ENCODE data around the gene SPTBN1. TPM values are rescaled to one million over a fixed set of nuclear protein-coding genes. Genes with fewer than 3 reads are reported as not detected.
"Not testable (repeated sequence)": the region's sequence is repeated elsewhere in the genome, so short reads cannot be mapped to it uniquely, and the experiment has no call there.

Gene SPTBN1
- total and polyA plus RNA-seq, 2 donors (not counting 3 experiments of a cell fraction or from before 2014, with no cell fraction given) = 63.3 to 320 TPM

DNA sequence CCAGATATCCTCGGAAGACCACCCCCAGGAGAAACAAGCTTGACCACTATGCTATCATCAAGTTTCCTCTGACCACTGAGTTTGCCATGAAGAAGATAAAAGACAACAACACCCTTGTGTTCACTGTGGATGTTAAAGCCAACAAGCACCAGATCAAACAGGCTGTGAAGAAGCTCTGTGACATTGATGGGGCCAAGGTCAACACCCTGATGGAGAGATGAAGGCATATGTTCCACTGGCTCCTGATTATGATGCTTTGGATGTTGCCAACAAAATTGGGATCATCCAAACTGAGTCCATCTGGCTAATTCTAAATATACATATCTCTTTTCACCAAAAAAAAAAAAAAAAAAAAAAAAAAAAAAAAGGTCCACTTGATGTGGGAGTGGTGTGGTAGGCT is 73.4 kb downstream of the SPTBN1 start:
- H3K79me2 ChIP-seq (ENCODE audit: control insufficient read depth, insufficient read depth, low read length); DNase-seq (ENCODE audit: low read depth, low spot score); H3K4me2 ChIP-seq (ENCODE audit: insufficient read depth, low read length); H3K4me3 ChIP-seq (replicated peaks in 1 of 3; ENCODE audit: insufficient read depth in 1 of 3, low read depth in 1 of 3, low read length in 3 of 3); H3K9me1 ChIP-seq (replicated peaks; ENCODE audit: control insufficient read depth, extremely low read depth, insufficient read depth, low read length); dilution Hi-C loops (cut with MboI; ENCODE audit: extremely low pct_ligation_motif_present, low sequenced_read_pairs); H2AFZ ChIP-seq (ENCODE audit: low read depth, low read length); POLR2A ChIA-PET; BruUV-seq (replicated peaks); H4K20me1 ChIP-seq (replicated peaks; ENCODE audit: control insufficient read depth, extremely low read depth, insufficient read depth, low read length); H3K9ac ChIP-seq (replicated peaks; ENCODE audit: extremely low read depth, insufficient read depth, low read length); H3K9me3 ChIP-seq (replicated peaks; ENCODE audit: control insufficient read depth, insufficient read depth, low read length); H3K27me3 ChIP-seq (ENCODE audit: control insufficient read depth in 2 of 2, insufficient read depth in 2 of 2, low read length in 2 of 2); intact Hi-C loops (cut with micrococcal nuclease); H3K27ac ChIP-seq (ENCODE audit: insufficient read depth, low read depth, low read length): not testable (repeated sequence)
- H3K4me1 ChIP-seq (ENCODE audit: control insufficient read depth, extremely low read depth, insufficient read depth, low read length) = peaks cover 24% of the 10 kb centered on the region
- CTCF ChIA-PET = interaction anchor here (1.0 kb wide), 1 partner anchor 29 kb away, joined by 3 read pairs; no protein-coding TSS in a partner anchor
- peaks cover 12 to 16% of the 10 kb centered on the region in 2 experiments for H3K36me3 ChIP-seq (ENCODE audit: control insufficient read depth in 2 of 2, extremely low read depth in 1 of 2, insufficient read depth in 2 of 2, low read length in 2 of 2)
- peak; percentile 8 for FAIRE-seq

DNA sequence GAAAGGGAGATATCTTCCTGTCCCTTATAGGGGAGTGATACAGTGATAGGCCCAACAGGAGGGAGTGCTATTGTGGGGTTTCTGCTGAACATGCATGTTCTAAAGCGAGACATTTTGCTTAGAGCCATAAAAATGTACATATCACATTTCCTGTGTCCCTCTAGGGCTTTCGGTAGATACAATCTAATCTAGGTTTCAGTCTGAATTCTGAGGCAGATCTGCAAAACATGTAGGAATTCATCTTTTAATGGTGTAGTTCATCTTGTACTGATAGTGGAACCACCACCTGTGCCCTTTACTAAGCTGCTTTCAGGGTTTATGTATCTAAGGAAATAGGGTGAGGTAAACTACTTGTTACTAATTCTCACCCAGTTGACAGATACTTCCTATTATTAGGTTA is 73.8 kb downstream of the SPTBN1 start:
- peaks cover 2% of the 10 kb centered on the region for H3K79me2 ChIP-seq (ENCODE audit: control insufficient read depth, insufficient read depth, low read length)
- no peak overlapping the region for H3K4me3 ChIP-seq (replicated peaks in 1 of 3; ENCODE audit: insufficient read depth in 1 of 3, low read depth in 1 of 3, low read length in 3 of 3)
- no peak overlapping the region for H3K4me2 ChIP-seq (ENCODE audit: insufficient read depth, low read length)
- ChIA-PET CTCF (interaction anchor here (1.0 kb wide), 1 partner anchor 28 kb away, joined by 3 read pairs; no protein-coding TSS in a partner anchor), POLR2A (no interaction called here)
- FAIRE-seq (no peak), DNase-seq (ENCODE audit: low read depth, low spot score) (no peak)
- H3K27me3 ChIP-seq (ENCODE audit: control insufficient read depth in 2 of 2, insufficient read depth in 2 of 2, low read length in 2 of 2) = no peaks in the 10 kb centered on the region
- TF ChIP-seq, protein P1, sequence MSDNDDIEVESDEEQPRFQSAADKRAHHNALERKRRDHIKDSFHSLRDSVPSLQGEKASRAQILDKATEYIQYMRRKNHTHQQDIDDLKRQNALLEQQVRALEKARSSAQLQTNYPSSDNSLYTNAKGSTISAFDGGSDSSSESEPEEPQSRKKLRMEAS (IDR thresholded peaks at IDR 0.05; ENCODE audit: insufficient read depth, insufficient read length) = no peak
- TF ChIP-seq MYC (IDR thresholded peaks at IDR 0.05; ENCODE audit: low read depth, low read length) (no peak), EZH2 (IDR thresholded peaks at IDR 0.05; ENCODE audit: borderline replicate concordance, low read depth, low read length, severe bottlenecking) (no peak), FOS (IDR thresholded peaks at IDR 0.05; ENCODE audit: borderline replicate concordance, insufficient read depth, low read length) (no peak), JUN (IDR thresholded peaks at IDR 0.05; ENCODE audit: borderline replicate concordance, insufficient read depth, insufficient read length, low read depth) (no peak), POLR2A (IDR thresholded peaks at IDR 0.05; ENCODE audit: low read depth, low read length) (no peak), GATA2 (IDR thresholded peaks at IDR 0.05; ENCODE audit: insufficient read depth, insufficient read length, low read depth, low read length) (no peak), POLR2AphosphoS5 (IDR thresholded peaks at IDR 0.05; ENCODE audit: insufficient read depth, low read depth, low read length) (no peak)
- TF ChIP-seq, protein P2, sequence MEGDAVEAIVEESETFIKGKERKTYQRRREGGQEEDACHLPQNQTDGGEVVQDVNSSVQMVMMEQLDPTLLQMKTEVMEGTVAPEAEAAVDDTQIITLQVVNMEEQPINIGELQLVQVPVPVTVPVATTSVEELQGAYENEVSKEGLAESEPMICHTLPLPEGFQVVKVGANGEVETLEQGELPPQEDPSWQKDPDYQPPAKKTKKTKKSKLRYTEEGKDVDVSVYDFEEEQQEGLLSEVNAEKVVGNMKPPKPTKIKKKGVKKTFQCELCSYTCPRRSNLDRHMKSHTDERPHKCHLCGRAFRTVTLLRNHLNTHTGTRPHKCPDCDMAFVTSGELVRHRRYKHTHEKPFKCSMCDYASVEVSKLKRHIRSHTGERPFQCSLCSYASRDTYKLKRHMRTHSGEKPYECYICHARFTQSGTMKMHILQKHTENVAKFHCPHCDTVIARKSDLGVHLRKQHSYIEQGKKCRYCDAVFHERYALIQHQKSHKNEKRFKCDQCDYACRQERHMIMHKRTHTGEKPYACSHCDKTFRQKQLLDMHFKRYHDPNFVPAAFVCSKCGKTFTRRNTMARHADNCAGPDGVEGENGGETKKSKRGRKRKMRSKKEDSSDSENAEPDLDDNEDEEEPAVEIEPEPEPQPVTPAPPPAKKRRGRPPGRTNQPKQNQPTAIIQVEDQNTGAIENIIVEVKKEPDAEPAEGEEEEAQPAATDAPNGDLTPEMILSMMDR (IDR thresholded peaks at IDR 0.05; ENCODE audit: extremely low read depth in 1 of 2, insufficient read depth in 1 of 2, low read depth in 1 of 2, low read length in 2 of 2) = no peak
- dilution Hi-C loops (cut with MboI; ENCODE audit: extremely low pct_ligation_motif_present, low sequenced_read_pairs) = no loop called here
- H3K36me3 ChIP-seq (ENCODE audit: control insufficient read depth in 2 of 2, extremely low read depth in 1 of 2, insufficient read depth in 2 of 2, low read length in 2 of 2) = peaks cover 12 to 16% of the 10 kb centered on the region in 2 experiments
- no peak overlapping the region for H3K27ac ChIP-seq (ENCODE audit: insufficient read depth, low read depth, low read length)
- H3K9me3 ChIP-seq (replicated peaks; ENCODE audit: control insufficient read depth, insufficient read depth, low read length) = no peaks in the 10 kb centered on the region
- no TSS peak for BruUV-seq (replicated peaks)
- intact Hi-C loops (cut with micrococcal nuclease) = no loop called here
- H4K20me1 ChIP-seq (replicated peaks; ENCODE audit: control insufficient read depth, extremely low read depth, insufficient read depth, low read length) = no peaks in the 10 kb centered on the region
- no peak overlapping the region for H2AFZ ChIP-seq (ENCODE audit: low read depth, low read length)
- H3K9ac ChIP-seq (replicated peaks; ENCODE audit: extremely low read depth, insufficient read depth, low read length) = no peak overlapping the region
- no peaks in the 10 kb centered on the region for H3K9me1 ChIP-seq (replicated peaks; ENCODE audit: control insufficient read depth, extremely low read depth, insufficient read depth, low read length)
- H3K4me1 ChIP-seq (ENCODE audit: control insufficient read depth, extremely low read depth, insufficient read depth, low read length) = peaks cover 19% of the 10 kb centered on the region
